SU-DHL-6 (cell line): Measurements from ENCODE around the gene EEF1B2.
A peak's percentile ranks its signal among the peaks of the same experiment; 100 is the strongest.

Experiments
- H2AFZ ChIP-seq: fragments of 200-600 bp; sonication (generic); 2 replicates; pipeline ENCODE4 v1.6.1; 2014; ENCODE audit warnings: low read depth, mild to moderate bottlenecking, moderate library complexity, mixed read lengths, antibody characterized with exemption, low read length; ENCODE audit not compliant: severe bottlenecking
- H3F3A ChIP-seq: fragments of 200-600 bp; shearing (Covaris generic); 2 replicates; pipeline ENCODE4 v1.6.0; 2016; ENCODE audit warnings: antibody characterized with exemption, mild to moderate bottlenecking; ENCODE audit not compliant: insufficient read depth
- H3K27ac ChIP-seq: fragments of 200-600 bp; sonication (generic); 2 replicates; pipeline ENCODE4 v1.5.1; 2016; ENCODE audit warnings: low read depth, mild to moderate bottlenecking, low read length, moderate library complexity, mixed read lengths
- H3K27me3 ChIP-seq: fragments of 200-600 bp; sonication (generic), shearing (Covaris generic); 2 replicates; pipeline ENCODE4 v1.6.0; 2014; ENCODE audit warnings: mild to moderate bottlenecking, low read length
- H3K36me3 ChIP-seq: fragments of 200-600 bp; sonication (generic); 2 replicates; pipeline ENCODE4 v1.6.1; 2014; ENCODE audit warnings: mild to moderate bottlenecking, low read length, mixed read lengths
- H3K4me2 ChIP-seq: fragments of 300-600, 200-600 bp; shearing (Covaris generic), sonication (generic); 2 replicates; pipeline ENCODE4 v1.6.0; 2014; ENCODE audit warnings: low read length, low read depth, mild to moderate bottlenecking; ENCODE audit not compliant: poor library complexity, severe bottlenecking
- H3K4me3 ChIP-seq: fragments of 200-600 bp; sonication (generic); 2 replicates; pipeline ENCODE4 v1.5.1; 2014; ENCODE audit warnings: antibody characterized with exemption, low read length, mild to moderate bottlenecking, mixed read lengths; ENCODE audit not compliant: insufficient read depth, poor library complexity, severe bottlenecking
- H3K79me2 ChIP-seq: fragments of 200-600 bp; sonication (generic); 2 replicates; pipeline ENCODE4 v1.6.1; 2014; ENCODE audit warnings: mild to moderate bottlenecking, low read length, moderate library complexity; ENCODE audit not compliant: insufficient read depth
- H3K9ac ChIP-seq: fragments of 200-600 bp; sonication (generic); 2 replicates; pipeline ENCODE4 v1.7.0; 2014; ENCODE audit warnings: mild to moderate bottlenecking, low read length
- H3K9me2 ChIP-seq: fragments of 200-600 bp; sonication (generic); replicated peaks from 2 replicates; pipeline ENCODE4 v1.6.1; 2014; ENCODE audit warnings: low read length; ENCODE audit not compliant: insufficient read depth
- H3K9me3 ChIP-seq: fragments of 200-600 bp; sonication (generic); 2 replicates; pipeline ENCODE4 v1.6.1; 2014; ENCODE audit warnings: low read length, mixed read lengths; ENCODE audit not compliant: insufficient read depth
- H4K20me1 ChIP-seq: fragments of 200-600 bp; sonication (generic); 2 replicates; pipeline ENCODE4 v1.6.1; 2014; ENCODE audit warnings: low read depth, mild to moderate bottlenecking, antibody characterized with exemption, low read length, moderate library complexity, mixed read lengths
- EZH2phosphoT487 ChIP-seq: fragments of 200-600 bp; sonication (generic), shearing (Covaris generic); conservative IDR thresholded peaks from 2 replicates; pipeline ENCODE4 v1.6.1; 2018; ENCODE audit warnings: mild to moderate bottlenecking, antibody characterized with exemption, low read length, moderate library complexity, mixed read lengths
- TF ChIP-seq, protein P1 (sequence below): fragments of 200-600 bp; sonication (generic); IDR thresholded peaks from one replicate; pipeline ENCODE4 v1.5.1; 2017; ENCODE audit warnings: antibody characterized with exemption, mild to moderate bottlenecking, low read length, moderate library complexity; ENCODE audit not compliant: insufficient read depth, poor library complexity, severe bottlenecking

The EEF1B2 gene

DNA sequence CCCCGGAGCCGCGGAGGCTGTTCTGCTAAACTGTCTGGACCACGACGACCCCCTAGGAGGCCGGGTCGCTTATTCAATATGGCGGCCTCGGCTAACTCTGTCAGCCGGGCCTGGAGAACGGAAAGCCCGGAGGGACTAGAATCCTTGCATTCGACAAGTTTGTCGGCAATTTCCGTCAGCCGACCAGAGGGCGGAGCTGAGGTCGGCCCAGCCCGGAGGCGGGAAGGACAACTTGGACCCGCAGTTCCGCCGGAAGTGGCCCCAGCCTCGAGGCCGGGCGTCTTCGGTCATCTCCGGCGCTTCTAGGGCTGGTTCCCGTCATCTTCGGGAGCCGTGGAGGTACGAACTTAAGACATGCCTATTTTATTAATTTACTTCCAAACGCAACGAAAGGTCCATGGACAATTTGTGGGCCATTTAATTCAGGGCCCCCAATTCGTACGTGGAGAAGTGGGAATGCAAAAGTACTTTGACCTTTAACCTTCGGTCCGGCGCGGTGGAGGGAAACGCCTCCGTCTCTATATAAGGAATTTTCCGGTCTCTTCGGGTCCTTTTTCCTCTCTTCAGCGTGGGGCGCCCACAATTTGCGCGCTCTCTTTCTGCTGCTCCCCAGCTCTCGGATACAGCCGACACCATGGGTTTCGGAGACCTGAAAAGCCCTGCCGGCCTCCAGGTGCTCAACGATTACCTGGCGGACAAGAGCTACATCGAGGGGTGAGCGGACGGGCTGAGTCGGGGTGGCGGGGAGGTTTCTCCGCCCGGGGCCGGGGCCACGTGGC lies at the start of gene EEF1B2, which contains the start of gene NDUFS1:
Gene EEF1B2, plus strand, starts transcription at position 550 of the 779 bp plus-strand sequence. Its CDS starts 85 bp downstream, at position 635.
Gene NDUFS1, minus strand, starts transcription at position 99 of the 779 bp plus-strand sequence. CDS start 5,766 bp downstream, outside the sequence.
- H3K36me3 ChIP-seq, result peaks cover 35% of the 10 kb centered on the region
- no peaks in the 10 kb centered on the region for H3K9me3 ChIP-seq
- H4K20me1 ChIP-seq, result peaks cover 5% of the 10 kb centered on the region; the same call in 1 of the 2 replicates
- peak within 1 kb of the TSS; percentile 89 for H3K4me3 ChIP-seq
- peak within 1 kb of the TSS; percentile 90 for H3K9ac ChIP-seq
- H3K79me2 ChIP-seq, result peaks cover 85% of the 10 kb centered on the region
- peaks cover 42% of the 10 kb centered on the region for H3F3A ChIP-seq
- peak within 1 kb of the TSS; percentile 94 for H3K4me2 ChIP-seq
- H3K9me2 ChIP-seq, result no peaks in the 10 kb centered on the region
- no peak for TF ChIP-seq EZH2phosphoT487
- TF ChIP-seq, protein P1, sequence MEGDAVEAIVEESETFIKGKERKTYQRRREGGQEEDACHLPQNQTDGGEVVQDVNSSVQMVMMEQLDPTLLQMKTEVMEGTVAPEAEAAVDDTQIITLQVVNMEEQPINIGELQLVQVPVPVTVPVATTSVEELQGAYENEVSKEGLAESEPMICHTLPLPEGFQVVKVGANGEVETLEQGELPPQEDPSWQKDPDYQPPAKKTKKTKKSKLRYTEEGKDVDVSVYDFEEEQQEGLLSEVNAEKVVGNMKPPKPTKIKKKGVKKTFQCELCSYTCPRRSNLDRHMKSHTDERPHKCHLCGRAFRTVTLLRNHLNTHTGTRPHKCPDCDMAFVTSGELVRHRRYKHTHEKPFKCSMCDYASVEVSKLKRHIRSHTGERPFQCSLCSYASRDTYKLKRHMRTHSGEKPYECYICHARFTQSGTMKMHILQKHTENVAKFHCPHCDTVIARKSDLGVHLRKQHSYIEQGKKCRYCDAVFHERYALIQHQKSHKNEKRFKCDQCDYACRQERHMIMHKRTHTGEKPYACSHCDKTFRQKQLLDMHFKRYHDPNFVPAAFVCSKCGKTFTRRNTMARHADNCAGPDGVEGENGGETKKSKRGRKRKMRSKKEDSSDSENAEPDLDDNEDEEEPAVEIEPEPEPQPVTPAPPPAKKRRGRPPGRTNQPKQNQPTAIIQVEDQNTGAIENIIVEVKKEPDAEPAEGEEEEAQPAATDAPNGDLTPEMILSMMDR, result no peak
- peak within 1 kb of the TSS; percentile 80 for H3K27ac ChIP-seq
- H2AFZ ChIP-seq, result peak within 1 kb of the TSS; percentile 80
- H3K27me3 ChIP-seq, result no peaks in the 10 kb centered on the region

- H3K79me2 ChIP-seq, result no peaks in the 10 kb centered on the region
- H4K20me1 ChIP-seq, result no peaks in the 10 kb centered on the region
- no peak overlapping the region for H3K4me3 ChIP-seq
- no peak overlapping the region for H3K27ac ChIP-seq
- H2AFZ ChIP-seq, result no peak overlapping the region
- H3K9me2 ChIP-seq, result no peaks in the 10 kb centered on the region
- no peaks in the 10 kb centered on the region for H3K36me3 ChIP-seq
- H3K4me2 ChIP-seq, result no peak overlapping the region
- H3F3A ChIP-seq, result no peaks in the 10 kb centered on the region
- no peaks in the 10 kb centered on the region for H3K27me3 ChIP-seq
- TF ChIP-seq, protein P1, result no peak
- TF ChIP-seq EZH2phosphoT487, result no peak
- no peak overlapping the region for H3K9ac ChIP-seq
- no peaks in the 10 kb centered on the region for H3K9me3 ChIP-seq
These were observed 47.6 kb upstream of the EEF1B2 start for GRCh38 chr2:206112108-206112507.

- Histone ChIP-seq H3K27ac (no peak overlapping the region), H3K9me2 (no peaks in the 10 kb centered on the region)
These were observed 46.7 kb upstream of the EEF1B2 start for GRCh38 chr2:206112846-206113547.

More at GRCh38 chr2:206112846-206113547, 46.7 kb upstream of the EEF1B2 start:
- Histone ChIP-seq H3K4me2 (no peak overlapping the region), H4K20me1 (no peaks in the 10 kb centered on the region), H3K4me3 (no peak overlapping the region), H3K9ac (no peak overlapping the region), H3K9me3 (no peaks in the 10 kb centered on the region), H2AFZ (no peak overlapping the region), H3F3A (no peaks in the 10 kb centered on the region), H3K79me2 (no peaks in the 10 kb centered on the region), H3K27me3 (no peaks in the 10 kb centered on the region), H3K36me3 (no peaks in the 10 kb centered on the region)
- TF ChIP-seq, protein P1, result no peak
- TF ChIP-seq EZH2phosphoT487, result no peak
